Posterior cingulate gyrus (tissue), 11 donors: ENCODE measurements around the gene BMPER.
A peak's percentile ranks its signal among the peaks of the same experiment; 100 is the strongest.

Source experiments
- DNase-seq, 10 donors: peaks; one replicate each; pipeline versions ENCODE4 v3.0.0 to v3.0.0-alpha.2; 2020 to 2021; ENCODE audit warnings: mixed read lengths in 3 of 10
- intact Hi-C: fragments of 100-400 bp; cut with DNase I; formaldehyde crosslinking; loops from one replicate; pipeline ENCODE4 v1.15.1; 2023

BMPER gene

DNA sequence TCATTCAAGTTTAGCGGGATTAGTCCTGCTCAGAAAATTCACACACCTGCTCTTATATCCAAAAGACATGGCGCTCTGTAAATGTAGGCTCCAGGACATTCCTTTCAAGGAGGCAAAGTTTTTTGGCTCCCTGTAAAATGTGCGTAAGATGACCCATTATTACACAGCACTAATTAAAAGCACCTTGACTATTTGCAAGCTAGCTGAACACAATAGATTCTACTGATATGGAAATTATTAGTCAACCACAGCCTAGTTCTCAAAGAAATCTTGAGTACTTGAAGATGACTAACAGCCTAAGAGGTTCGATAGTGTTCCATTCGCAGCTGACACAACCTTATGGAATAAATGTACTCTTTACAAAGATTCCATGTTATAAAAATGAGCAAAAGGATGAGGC, 175.2 kb downstream of the BMPER start:
- DNase-seq: no peak
- intact Hi-C loops: no loop called here

DNA sequence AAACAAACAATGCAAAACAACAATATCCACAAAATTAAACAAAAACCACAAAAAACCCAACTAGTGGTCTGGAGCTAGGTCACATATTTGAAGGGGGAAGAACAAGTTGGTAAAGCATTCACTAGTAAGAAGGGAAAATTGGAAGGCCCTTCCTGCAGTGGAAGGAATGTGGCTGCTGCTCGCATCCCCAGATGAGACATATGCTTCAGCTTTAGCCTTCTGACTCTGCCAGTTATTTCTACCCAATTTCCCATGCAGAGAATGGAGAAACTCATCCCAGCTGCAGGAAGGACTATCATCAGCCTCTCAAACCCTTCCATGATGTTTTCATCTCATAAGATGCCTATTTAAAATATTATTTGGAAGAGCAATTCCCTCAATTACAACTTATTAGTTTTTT, 176.6 kb downstream of the BMPER start:
- no peak for DNase-seq
- intact Hi-C loops: no loop called here

DNA sequence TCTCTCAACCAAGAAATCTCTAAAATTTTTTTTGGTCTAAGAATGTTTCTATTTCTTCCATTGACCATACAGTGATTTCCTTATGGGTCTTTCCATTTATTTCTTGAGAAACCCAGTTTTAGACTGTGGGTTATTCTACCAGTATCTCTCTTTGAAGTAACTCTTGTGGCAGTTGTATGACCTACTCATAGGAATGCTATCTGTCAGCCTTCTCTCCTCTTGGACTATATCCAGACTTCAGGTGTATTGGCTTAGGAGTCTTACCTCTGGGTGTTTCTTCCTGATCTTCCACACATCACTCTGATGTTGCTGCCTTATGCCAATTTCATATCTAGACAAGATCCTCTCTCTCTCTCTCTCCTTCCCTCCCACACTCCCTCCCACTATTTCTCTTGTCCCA, 178.1 kb downstream of the BMPER start:
- intact Hi-C loops: no loop called here
- DNase-seq: no peak

DNA sequence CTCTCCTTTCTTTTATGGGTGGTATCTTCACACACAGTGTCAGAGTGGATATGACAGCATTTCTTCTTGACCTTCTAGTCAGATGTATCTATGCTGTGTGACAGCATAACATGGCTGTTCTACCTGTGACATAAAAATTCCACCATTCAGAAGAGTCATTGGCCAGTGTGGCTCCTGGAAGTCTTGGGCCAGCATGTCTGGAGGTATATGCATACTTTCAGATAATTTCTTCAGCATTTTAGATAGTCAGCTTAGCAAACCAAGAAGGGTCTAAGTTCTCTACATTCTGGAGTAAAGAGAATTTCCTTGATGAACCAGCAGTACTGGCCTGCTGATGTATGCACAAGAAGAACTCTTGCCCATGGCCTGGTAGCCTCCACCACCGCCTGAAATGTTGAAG, 179.3 kb downstream of the BMPER start:
- no peak for DNase-seq
- intact Hi-C loops: no loop called here

DNA sequence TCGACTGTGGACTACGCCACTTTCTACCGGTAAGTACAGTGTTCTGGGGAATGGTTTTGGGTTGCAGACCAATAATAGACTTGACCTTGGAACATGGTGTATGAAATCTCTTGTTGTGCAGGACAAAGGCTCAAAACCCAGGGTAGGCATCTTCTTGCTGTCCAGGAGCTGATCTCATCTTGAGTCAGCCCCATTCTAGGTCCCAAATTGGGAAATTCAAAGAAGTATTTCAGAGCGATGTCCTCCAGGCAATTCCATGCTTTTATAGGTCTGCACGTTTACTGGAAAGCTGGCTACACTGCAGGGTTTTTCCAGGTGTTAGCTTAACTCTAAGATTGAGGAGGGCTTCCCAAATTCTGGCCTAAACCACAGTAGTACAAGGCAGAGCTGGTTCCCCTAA, 180.7 kb downstream of the BMPER start:
- no peak for DNase-seq
- intact Hi-C loops: no loop called here

DNA sequence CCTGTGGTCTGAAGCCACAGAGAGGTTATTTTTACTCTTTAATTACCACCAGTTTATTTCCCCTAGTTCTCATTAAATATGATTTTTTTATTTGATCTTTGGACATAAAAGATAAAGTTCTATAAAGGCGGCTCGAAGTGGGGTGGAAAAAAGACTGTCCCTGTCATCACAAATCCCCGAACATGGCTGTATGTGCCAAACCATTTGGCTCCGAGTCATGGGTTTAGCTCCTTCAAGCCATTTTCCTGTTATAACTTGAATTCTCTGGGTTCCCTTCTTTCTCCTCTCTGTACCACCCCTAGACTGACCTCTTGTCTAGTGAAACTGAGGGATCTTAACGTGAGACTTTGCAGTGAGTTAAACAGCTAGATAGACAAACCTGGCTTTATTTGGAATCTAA, 181.6 kb downstream of the BMPER start:
- no peak for DNase-seq
- intact Hi-C loops: no loop called here

DNA sequence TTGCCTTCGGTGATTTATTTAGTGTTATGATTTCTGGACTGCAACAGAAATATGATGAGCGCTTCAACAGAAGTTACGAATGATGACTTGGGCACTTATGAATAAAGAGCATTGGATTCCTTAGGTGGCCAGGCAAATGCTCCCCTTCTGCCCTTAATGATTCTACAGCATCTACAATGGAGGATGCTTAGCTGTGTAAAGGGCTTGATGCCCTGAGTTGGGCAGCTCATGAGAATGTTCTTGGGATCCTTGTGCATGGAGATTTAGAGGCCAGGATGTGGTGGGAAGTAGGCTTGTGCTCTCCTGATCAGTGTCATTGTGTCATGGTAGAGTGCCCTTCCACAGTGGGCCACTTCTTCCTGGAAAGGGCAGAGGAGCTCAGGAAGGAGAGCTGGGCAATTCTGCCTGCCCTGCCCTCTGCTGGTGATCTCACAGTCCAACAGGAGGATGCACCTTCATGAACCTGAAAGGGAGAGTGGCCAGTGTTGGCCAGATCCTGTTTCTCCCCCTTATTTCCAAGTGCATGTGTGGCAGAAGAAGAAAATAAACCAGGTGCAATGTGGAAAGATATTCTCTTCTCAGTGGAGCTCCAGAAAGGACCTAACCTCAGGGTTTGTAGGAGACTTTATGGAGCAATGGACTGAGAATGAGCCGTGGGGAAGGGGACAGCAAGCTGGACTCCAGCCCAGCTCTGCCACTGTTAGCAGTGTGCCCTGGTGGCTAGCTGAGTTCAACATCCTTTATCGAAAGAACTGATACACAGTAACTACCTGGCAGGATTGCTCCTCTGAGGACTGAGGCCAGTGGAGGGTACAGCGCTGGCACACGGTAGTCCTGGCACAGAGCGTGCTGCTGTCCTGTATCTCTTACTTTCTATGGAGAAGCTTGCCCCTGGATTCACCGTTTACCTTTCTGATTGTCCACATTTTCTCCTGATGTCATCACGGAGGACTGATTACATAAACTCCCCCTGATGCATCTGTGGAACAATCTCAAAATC, 182.9 kb downstream of the BMPER start:
- intact Hi-C loops: no loop called here
- DNase-seq: peak in 1 of 10 donors; percentile 82

DNA sequence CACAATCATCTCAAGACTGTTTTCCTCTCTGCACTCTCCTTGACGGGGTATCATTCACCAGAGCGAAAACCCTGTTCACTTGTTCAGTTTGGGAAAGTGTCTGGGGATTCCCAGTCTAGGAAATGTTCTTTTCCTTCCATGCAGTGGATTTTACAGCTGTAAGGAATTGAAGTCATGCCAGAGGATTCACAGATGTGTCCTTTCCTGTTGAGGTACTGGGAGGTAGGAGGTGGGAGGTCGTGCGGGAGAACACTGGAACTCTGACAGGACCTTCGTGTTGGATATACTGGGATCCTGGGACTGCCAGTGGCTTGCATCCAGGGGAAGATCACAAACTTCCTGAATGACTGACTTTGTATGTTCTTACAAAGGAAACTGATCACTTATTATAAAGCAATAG, 185.5 kb downstream of the BMPER start:
- intact Hi-C loops: no loop called here
- no peak for DNase-seq

DNA sequence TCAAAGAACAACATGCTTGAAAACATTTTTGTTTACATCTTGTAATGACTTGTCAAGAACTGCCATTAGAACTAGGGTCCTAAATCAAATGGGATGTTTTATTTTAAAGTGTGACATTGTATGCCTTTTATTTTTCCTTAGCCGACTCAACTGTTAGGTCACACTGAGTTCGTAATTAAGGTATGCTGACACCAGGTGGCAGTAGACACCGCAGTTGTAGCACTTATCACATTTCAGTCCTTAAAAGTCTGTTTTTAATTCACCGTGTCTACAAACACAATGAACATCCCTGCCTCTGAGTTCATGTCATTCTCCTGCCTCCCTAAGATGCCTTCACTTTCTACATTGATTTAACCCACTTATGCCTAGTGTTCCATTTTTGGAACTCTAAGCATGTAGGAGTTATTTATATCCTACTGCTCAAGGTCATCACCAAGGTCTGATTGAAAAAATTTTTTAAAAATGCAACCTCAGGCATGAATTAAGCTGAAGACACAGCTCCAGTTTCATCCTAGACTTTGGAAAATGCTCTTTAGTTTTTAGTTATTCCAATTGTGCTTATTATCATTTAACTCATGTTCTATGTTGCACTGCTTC, 186.1 kb downstream of the BMPER start:
- no peak for DNase-seq
- intact Hi-C loops: no loop called here

DNA sequence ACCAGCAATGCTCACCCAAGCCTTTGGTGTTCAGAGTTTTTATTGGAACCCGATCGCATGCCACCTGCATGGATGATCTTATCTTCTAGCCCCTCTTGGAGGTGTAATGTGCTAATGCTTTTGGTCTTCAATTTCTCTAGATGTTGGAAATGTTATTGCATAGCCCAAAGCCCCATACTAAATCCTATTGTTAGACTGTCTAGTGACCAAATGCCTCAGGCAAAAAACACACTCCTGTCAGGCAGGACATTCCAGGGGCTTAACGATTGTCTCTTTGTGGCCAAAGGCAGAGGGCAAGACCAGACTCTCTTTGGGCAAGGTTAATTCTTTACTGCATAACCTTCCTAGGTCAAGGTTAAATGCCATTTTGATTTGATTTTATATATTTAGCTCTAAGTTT, 187.9 kb downstream of the BMPER start:
- no peak for DNase-seq
- intact Hi-C loops: no loop called here

DNA sequence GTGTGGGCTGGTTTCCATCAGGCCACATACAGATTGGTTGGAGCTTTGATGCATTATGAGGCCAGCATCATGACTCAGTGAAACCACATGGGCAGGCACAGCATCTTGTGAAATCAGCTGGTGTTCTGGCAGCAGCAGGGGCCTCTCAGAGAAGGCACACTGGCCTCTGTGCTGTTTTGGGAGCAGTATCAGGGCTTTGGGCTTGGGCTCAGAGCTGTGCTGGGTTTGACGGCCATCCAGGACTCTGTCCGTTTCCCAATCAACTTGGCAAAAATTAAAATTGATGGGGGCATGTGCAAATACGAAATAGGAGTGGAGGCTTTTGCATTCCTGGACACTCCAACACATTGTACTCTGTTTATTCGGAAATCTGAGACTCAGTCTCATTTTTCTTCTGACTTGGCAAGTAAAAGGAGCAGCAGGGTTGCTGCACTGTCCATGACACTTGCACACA, 190.9 kb downstream of the BMPER start:
- intact Hi-C loops: no loop called here
- peak in 5 of 10 donors; percentile 35 to 89 (median 57) for DNase-seq

DNA sequence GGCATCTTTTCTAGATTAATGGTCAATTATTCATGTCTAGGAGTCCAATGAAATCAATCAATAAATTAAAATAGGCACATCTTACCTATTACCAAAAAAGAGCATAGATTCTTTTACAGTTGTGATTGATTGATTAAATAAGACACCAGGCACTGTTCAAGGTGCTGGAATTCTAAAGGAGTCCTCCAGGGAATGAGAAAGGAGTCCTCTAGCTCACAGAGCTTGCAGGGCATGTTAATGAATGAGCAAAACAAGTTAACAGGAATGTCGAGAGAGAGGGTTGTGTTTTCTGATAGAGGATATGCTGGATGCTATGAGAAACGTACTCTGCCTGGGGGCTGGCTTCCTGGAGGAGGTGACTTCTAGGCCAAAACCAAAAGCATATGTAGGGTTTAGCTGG, 191.4 kb downstream of the BMPER start:
- no peak for DNase-seq
- intact Hi-C loops: no loop called here

DNA sequence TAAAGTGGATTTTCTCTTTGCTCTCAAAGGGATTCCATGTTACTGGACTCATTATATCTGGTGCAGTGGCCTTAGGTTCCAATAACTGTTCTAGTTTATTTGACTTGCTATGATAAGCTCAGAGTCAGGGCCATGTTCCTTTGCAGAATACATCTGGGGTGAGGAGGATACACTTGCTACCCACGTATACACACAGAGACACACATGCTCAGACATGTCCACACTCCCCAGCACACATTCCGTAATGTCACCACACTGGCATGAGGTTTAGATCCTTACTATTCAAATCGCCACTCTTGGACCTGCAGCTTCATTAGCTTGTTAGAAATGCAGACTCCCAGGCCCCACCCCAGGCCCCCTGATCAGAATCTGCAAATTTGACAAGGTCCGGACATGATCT, 195.3 kb downstream of the BMPER start:
- intact Hi-C loops: no loop called here
- DNase-seq: no peak

DNA sequence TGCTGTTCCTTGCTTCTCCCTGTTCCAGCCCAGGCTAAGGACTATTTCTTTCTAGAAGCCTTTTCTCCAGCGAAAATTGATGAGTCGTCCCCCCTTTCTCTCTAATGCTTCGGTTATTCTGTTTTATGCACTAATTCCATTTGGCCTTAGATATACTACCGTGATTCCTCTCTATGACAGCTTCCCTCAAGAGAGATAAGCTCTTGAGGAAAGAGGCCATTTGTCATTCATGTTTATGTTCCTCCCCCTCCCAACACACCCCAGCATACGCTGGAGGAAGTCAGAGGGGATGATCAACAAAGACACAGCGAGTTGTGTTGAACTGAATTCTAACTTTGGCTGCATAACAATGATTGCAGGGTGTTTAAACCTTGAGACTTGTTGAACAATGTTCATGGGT, 198.8 kb downstream of the BMPER start:
- DNase-seq: no peak
- intact Hi-C loops: no loop called here

DNA sequence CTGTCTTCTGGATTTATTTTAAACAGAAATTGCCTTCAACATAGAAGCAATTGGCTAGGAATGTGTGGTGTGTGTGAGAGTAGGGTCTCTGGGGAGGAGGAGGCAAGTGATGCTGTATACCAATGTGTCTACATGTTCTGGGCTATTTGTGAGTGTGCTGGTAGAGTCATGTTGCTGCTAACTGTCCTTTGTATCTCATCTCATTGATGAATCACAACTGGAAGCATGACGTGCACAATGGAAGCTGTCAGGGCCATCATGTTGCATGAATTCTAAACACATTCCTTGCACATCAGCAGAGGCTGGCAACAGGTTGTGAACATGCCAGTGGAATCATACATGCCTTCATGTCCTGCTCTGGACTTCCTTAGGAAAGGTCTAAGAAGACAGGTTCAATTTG, 199.7 kb downstream of the BMPER start:
- intact Hi-C loops: no loop called here
- DNase-seq: no peak

DNA sequence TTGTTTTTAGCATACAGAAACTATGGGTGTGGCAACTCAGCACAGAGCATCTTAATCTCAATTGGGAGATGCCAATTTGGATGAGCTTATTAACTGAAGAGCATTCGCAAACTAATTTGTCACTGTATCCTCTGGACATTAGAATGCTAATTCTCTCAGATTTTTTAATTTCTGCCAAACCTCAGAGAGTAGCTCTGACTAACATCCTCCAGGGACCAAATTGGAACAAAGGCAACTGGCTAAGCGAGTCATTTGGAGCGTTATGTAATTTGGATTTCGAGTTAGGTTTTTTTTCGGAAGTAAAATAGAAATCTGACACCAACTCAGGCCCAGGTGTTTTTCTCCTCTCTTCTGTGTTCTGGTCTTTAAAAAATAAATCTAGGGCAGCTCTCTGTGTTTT, 201.9 kb downstream of the BMPER start:
- no peak for DNase-seq
- intact Hi-C loops: no loop called here

DNA sequence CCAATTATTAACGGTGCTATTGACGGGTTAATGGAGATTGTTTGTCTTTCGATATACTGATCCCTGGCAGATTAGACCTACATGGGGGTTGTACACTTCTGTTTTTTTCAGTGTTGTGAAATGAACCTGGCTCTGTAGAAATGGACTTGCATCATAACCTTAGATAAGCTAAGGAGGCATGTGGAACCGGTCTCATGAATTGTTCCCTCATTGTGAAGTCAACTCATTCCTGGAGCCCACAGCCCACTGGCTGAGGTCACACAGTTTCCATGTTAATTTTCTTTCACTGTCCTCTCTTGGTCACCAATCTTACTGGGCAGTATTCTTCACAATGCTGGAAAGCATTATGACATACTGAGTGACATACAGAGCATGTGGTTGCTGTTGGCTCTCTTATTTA, 202.8 kb downstream of the BMPER start:
- DNase-seq: no peak
- intact Hi-C loops: no loop called here

DNA sequence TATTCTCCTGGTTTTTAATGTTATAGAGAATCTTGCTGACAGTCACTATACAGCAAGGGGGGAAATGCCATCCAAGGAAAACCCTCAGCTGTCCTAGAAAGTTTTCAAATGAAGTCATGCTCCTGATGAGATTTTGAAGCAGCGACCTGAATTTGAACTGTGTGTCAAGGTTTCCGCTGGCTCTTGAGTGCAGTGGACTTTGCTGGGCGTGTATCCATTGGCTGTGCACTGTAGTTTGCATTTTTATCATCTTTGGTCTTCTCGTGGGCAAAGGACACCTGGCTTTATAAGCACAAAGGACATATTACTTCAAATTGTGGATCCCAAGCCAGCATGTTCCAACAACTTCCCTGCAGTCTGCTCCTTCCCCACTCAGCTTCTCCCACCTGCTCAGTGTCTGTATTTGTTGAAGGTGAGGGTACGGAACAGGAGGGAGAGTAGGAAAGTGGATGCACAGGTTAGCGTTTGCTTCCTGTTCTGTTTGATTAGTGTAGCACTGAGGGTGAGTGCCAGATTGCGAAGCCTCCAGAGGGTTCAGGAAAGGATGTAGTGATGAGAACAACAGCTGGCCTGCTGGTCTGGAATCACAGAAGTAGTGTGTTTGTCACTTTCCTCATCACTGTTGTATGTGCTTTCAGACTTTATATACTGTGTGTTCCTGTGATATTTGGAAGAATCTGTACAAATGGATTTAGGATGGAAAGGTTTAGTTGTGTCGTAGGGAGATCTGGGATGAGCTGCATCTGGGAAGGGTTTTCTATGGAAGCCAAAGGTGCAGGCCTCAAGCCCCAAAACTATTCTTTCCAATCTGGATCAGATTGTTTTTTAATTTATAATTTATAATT, 204.8 kb downstream of the BMPER start:
- DNase-seq: no peak
- intact Hi-C loops: no loop called here

DNA sequence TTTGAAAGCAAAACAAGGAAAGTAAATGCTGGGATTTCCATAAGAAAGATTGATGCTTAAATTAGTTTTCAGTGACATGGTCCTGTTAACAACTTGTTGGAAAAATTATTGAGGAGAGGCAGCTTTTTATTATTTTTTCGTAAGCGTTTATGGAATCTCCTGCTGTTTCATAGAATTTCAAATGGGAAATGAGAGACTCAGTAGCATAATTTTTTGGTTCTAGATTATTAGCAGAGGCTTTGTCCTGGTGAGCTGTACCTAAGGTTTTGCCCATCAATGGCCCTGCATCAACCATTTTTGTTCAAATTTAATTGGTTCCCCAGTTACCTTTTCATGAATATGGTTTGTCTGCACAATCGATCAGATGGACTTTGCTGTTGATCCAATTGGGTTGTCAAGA, 205.7 kb downstream of the BMPER start:
- no peak for DNase-seq
- intact Hi-C loops: no loop called here

DNA sequence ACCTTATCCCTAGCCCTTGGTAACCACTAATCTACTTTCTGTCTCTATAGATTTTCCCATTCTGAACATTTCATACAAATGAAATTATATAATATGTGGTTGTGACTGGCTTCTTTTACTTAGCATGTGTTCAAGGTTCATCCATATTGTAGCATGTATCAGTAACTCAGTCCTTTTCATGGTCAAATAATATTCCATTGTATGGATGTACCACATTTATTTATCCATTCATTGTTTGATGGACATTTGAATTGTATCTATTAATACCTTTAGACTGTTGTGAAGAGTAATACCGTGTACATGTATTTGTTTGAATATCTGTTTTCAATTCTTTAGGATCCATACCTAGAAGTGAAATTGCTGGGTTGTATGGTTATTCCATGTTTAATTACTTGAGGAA, 210.2 kb downstream of the BMPER start:
- DNase-seq: no peak
- intact Hi-C loops: no loop called here

DNA sequence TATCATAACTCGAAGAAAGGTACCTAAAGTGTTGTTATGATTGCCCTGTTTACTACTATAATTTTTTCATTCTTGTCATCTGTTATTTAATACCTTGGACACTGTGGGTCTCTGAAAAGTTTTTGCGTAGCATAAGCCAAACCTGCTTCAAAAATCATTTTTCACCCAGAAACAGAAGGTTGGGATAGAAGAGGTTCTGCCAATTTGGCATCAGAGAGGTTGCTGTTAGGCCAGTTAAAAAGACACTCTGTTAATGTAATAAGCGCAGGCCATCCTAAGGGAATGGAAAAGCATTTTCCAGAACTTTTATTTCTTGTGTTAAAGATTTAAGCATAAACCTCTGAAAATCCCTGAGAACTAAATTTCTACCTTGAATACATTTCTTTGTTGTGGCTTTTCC, 212.2 kb downstream of the BMPER start:
- DNase-seq: no peak
- intact Hi-C loops: no loop called here
